ENCODE data around the gene ZNF341.

- TF ChIP-seq CTCF (IDR thresholded peaks at IDR 0.05; ENCODE audit: control extremely low read depth in 1 of 3, insufficient read depth in 1 of 3, low read depth in 1 of 3, low read length in 3 of 3) (no peak), TAF1 (IDR thresholded peaks at IDR 0.05; ENCODE audit: low read depth, low read length) (no peak), POU5F1 (IDR thresholded peaks at IDR 0.05; ENCODE audit: low read depth, low read length) (no peak), TBP (IDR thresholded peaks at IDR 0.05; ENCODE audit: low read depth, low read length) (no peak), JUN (IDR thresholded peaks at IDR 0.05; ENCODE audit: low read depth, low read length) (no peak), SP1 (IDR thresholded peaks at IDR 0.05; ENCODE audit: low read depth, low read length) (no peak), FOSL1 (IDR thresholded peaks at IDR 0.05; ENCODE audit: insufficient read depth, low read depth, low read length) (no peak), GTF2F1 (IDR thresholded peaks at IDR 0.05; ENCODE audit: borderline replicate concordance, low read depth, low read length) (no peak), POLR2A (IDR thresholded peaks at IDR 0.05; ENCODE audit: control extremely low read depth in 1 of 2, low read depth in 2 of 2, low read length in 2 of 2) (no peak)
- TF ChIP-seq, protein P1, sequence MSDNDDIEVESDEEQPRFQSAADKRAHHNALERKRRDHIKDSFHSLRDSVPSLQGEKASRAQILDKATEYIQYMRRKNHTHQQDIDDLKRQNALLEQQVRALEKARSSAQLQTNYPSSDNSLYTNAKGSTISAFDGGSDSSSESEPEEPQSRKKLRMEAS (IDR thresholded peaks at IDR 0.05), result no peak
These were observed 66.6 kb downstream of the ZNF341 start for GRCh38 chr20:33798444-33798843.

All from H1 (cell line).